Breast epithelium (tissue), 4 donors: ENCODE measurements around the gene KRT36. TPM values are rescaled to one million over a fixed set of nuclear protein-coding genes. Genes with fewer than 3 reads are reported as not detected.

Experiments
- DNase-seq, 2 donors: peaks; one replicate each; pipeline ENCODE4 v3.0.0-alpha.2; 2019; ENCODE audit warnings: low spot score in 2 of 2
- H3K27ac ChIP-seq, 2 donors: fragments of 200-600 bp; sonication (generic) in 1 of 2; one replicate each; pipeline ENCODE4 v1.5.1; 2016 to 2019; ENCODE audit warnings: mild to moderate bottlenecking in 1 of 2
- H3K27me3 ChIP-seq, 2 donors: fragments of 200-600 bp; sonication (generic) in 1 of 2; one replicate each; pipeline versions ENCODE4 v1.5.1 to v1.6.0; 2017 to 2019; ENCODE audit warnings: control low read depth in 1 of 2, mild to moderate bottlenecking in 1 of 2
- H3K36me3 ChIP-seq: fragments of 200-600 bp; one replicate; pipeline ENCODE4 v1.5.1; 2019
- H3K4me1 ChIP-seq, 2 donors: fragments of 200-600 bp; sonication (generic); one replicate each; pipeline ENCODE4 v1.5.1; 2016 to 2019; ENCODE audit warnings: control low read depth in 1 of 2
- H3K4me3 ChIP-seq, 3 donors: fragments of 200-600 bp; sonication (generic); 1 replicate in 2 of 3; 2 replicates in 1 of 3; pipeline ENCODE4 v1.5.1; 2016 to 2019; ENCODE audit warnings: mild to moderate bottlenecking in 3 of 3, moderate library complexity in 2 of 3
- H3K9me3 ChIP-seq, 2 donors: fragments of 200-600 bp; sonication (generic) in 1 of 2; one replicate each; pipeline ENCODE4 v1.5.1; 2016 to 2019; ENCODE audit warnings: control low read depth in 1 of 2
- CTCF ChIP-seq, 3 donors: fragments of 450-650 bp; IDR thresholded peaks; one replicate each; pipeline ENCODE4 v1.5.1; 2016 to 2017; ENCODE audit warnings: antibody characterized with exemption in 3 of 3, mild to moderate bottlenecking in 3 of 3, moderate library complexity in 3 of 3
- POLR2A ChIP-seq: fragments of 450-650 bp; IDR thresholded peaks from one replicate; pipeline ENCODE4 v1.6.1; 2016; ENCODE audit warnings: antibody characterized with exemption, mild to moderate bottlenecking, moderate library complexity
- POLR2AphosphoS5 ChIP-seq, 3 donors: sonication (generic); formaldehyde crosslinking; IDR thresholded peaks; one replicate each; pipeline ENCODE4 v1.6.1; 2017; ENCODE audit warnings: antibody characterized with exemption in 3 of 3
- intact Hi-C: fragments of 100-400 bp; cut with DNase I; formaldehyde crosslinking; loops from one replicate; pipeline ENCODE4 v1.15.1; 2023; ENCODE audit warnings: low total_unique reads
- total RNA-seq, 3 donors: library from RNA; depleted of rRNA; stranded (reverse); fragments of >200 nt; gene quantifications; one replicate each; pipeline ENCODE4 v1.1.0, GENCODE V29; 2016

Gene KRT36
- total RNA-seq, 3 donors from 2014 or later, result not detected

DNA sequence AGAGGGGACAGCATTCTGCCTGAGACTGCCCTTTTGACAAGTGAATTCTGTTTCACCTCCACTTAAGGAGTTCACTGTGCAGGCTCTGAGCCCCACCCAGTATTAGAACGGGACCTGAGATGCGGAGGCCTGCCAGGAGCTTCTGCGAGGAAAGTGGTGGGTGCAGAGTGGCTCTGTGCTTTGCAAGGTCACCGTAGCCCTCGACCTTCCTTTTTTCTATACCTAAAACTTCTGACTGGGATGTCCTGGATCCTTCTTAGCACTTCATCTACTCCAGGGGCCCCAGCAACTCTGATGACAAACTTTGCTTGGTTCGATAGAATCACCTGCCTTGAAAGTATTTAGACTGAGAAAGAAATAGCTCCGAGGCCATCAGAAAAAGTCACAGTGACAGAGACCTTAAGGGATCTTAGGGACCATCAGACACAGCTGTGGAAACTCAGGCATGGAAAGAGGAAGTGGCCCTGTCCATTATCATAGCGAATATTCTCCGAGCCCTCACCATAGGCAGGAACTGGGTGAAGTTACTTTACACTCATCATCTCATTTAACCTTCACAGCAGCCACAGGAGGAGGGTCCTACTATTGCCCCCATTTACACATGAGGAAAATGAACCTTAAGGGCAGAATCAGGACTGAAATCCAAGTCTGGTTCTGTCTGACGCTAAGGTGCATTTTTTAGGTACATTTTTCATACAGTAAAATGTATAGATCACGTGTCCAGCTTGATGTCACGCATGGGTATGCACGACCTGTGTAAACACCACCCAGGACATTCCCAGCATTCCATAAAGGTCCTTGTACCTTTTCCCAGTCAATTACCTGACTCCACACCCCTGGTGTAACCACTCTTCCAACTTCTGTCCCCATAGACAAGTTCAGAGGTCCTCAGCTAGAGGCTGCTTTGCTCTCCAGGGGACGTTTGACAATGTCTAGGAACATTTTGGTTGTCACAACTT, 16.4 kb upstream of the KRT36 start:
- H3K9me3 ChIP-seq, result no peaks in the 10 kb centered on the region
- intact Hi-C loops, result loop anchor here (2.0 kb wide), 1 partner anchor 79 kb away; no protein-coding TSS in a partner anchor

GRCh38 chr17:41505007-41505808, 15.5 kb upstream of the KRT36 start, which contains the start of gene KRT13:
TSS of gene KRT13 (minus strand) at chr17:41505612. CDS start at chr17:41505550, 62 bp downstream.
- Histone ChIP-seq H3K4me1 (no peaks in the 10 kb centered on the region), H3K36me3 (no peaks in the 10 kb centered on the region), H3K4me3 (no peak within 1 kb of the TSS), H3K27me3 (no peaks in the 10 kb centered on the region), H3K9me3 (no peaks in the 10 kb centered on the region), H3K27ac (no peak within 1 kb of the TSS)
- DNase-seq, result no peak
- TF ChIP-seq CTCF (IDR thresholded peaks at IDR 0.05) (no peak), POLR2A (no peak), POLR2AphosphoS5 (IDR thresholded peaks at IDR 0.05) (no peak)
- intact Hi-C loops, result loop anchor here (2.0 kb wide), 1 partner anchor 78 kb away; no protein-coding TSS in a partner anchor

More for the DNA sequence above, 16.4 kb upstream of the KRT36 start:
- Histone ChIP-seq H3K4me3 (no peak overlapping the region), H3K36me3 (no peaks in the 10 kb centered on the region), H3K27me3 (no peaks in the 10 kb centered on the region), H3K4me1 (no peaks in the 10 kb centered on the region), H3K27ac (no peak overlapping the region)
- no peak for TF ChIP-seq CTCF (IDR thresholded peaks at IDR 0.05)
- DNase-seq, result no peak

GRCh38 chr17:41504246-41504977, 14.7 kb upstream of the KRT36 start:
- H3K27ac ChIP-seq, result no peak overlapping the region

DNA sequence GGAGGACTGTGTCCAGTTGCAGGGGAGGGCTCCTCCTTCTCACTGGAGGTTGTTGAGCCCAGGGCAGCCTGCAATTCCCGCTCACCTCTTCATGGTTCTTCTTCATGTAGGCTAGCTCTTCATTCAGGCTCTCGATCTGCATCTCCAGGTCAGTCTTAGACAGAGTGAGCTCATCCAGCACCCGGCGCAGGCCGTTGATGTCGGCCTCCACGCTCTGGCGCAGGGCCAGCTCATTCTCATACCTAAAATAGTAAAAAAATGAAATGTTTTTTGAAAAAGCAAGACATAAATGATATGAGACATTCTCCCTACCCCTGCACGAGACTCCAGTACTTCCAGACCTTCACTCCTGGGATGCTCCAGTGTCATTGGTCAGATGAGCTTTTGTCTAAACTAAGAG, 13.5 kb upstream of the KRT36 start:
- no peak for DNase-seq
- Histone ChIP-seq H3K27me3 (no peaks in the 10 kb centered on the region), H3K36me3 (no peaks in the 10 kb centered on the region), H3K9me3 (no peaks in the 10 kb centered on the region), H3K4me3 (no peak overlapping the region), H3K4me1 (no peaks in the 10 kb centered on the region), H3K27ac (no peak overlapping the region)
- intact Hi-C loops, result no loop called here
- TF ChIP-seq POLR2AphosphoS5 (IDR thresholded peaks at IDR 0.05), result no peak
- TF ChIP-seq CTCF (IDR thresholded peaks at IDR 0.05), result no peak
- no peak for TF ChIP-seq POLR2A

More at GRCh38 chr17:41504246-41504977, 14.7 kb upstream of the KRT36 start:
- H3K4me1 ChIP-seq, result no peaks in the 10 kb centered on the region
- no peak for DNase-seq
- no peaks in the 10 kb centered on the region for H3K27me3 ChIP-seq
- no peak for TF ChIP-seq POLR2AphosphoS5 (IDR thresholded peaks at IDR 0.05)
- no peak for TF ChIP-seq CTCF (IDR thresholded peaks at IDR 0.05)
- no peak for TF ChIP-seq POLR2A
- no peaks in the 10 kb centered on the region for H3K9me3 ChIP-seq
- H3K4me3 ChIP-seq, result no peak overlapping the region
- intact Hi-C loops, result loop anchor here (2.0 kb wide), 1 partner anchor 78 kb away; no protein-coding TSS in a partner anchor
- H3K36me3 ChIP-seq, result no peaks in the 10 kb centered on the region
